Measurements from ENCODE around the gene SCEL. TPM values are rescaled to one million over a fixed set of nuclear protein-coding genes. Genes with fewer than 3 reads are reported as not detected.
A peak's percentile ranks its signal among the peaks of the same experiment; 100 is the strongest.

The SCEL gene
- total and polyA plus RNA-seq, 8 donors, result 0.19 to 76.8 (median 1.0) TPM; not detected in 4

DNA sequence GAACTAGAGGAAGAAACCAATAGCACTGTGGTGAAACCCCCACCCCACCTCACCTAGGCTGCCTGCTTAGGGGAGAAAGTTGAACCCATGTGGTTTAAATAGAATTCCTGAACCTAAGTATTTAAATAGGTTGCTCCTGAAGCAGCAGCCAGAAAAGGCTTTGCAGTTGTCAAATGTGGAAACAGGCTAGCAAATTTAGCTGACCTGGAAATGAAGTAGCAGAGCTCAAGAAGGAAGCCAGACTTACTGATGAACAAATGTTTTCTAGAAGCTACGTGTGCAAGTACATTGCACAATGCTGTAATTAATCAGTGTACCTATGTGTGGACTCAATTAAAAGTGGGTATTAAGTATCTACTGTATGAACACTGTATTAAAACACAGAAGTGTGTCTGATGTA is 61.3 kb downstream of the SCEL start:
- Histone ChIP-seq H3K9me3 (no peaks in the 10 kb centered on the region), H3K4me3 (no peak overlapping the region), H3K27ac (no peak overlapping the region), H3K27me3 (no peaks in the 10 kb centered on the region), H3K36me3 (no peaks in the 10 kb centered on the region), H3K4me1 (no peaks in the 10 kb centered on the region)
- no peak for TF ChIP-seq POLR2AphosphoS5 (IDR thresholded peaks at IDR 0.05)
- TF ChIP-seq EP300 (IDR thresholded peaks at IDR 0.05), result no peak
- TF ChIP-seq, protein P1, sequence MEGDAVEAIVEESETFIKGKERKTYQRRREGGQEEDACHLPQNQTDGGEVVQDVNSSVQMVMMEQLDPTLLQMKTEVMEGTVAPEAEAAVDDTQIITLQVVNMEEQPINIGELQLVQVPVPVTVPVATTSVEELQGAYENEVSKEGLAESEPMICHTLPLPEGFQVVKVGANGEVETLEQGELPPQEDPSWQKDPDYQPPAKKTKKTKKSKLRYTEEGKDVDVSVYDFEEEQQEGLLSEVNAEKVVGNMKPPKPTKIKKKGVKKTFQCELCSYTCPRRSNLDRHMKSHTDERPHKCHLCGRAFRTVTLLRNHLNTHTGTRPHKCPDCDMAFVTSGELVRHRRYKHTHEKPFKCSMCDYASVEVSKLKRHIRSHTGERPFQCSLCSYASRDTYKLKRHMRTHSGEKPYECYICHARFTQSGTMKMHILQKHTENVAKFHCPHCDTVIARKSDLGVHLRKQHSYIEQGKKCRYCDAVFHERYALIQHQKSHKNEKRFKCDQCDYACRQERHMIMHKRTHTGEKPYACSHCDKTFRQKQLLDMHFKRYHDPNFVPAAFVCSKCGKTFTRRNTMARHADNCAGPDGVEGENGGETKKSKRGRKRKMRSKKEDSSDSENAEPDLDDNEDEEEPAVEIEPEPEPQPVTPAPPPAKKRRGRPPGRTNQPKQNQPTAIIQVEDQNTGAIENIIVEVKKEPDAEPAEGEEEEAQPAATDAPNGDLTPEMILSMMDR (IDR thresholded peaks at IDR 0.05), result no peak
- TF ChIP-seq POLR2A (IDR thresholded peaks at IDR 0.05), result no peak
- WGBS, 5 donors, result 61 to 77% (median 73%) methylated on average over 1 of the region's 1 CpG
- no peak for DNase-seq
- intact Hi-C loops (cut with DNase I; ENCODE audit: low total_unique reads), result loop anchor here (10.0 kb wide), 1 partner anchor 158 kb away; no protein-coding TSS in a partner anchor

- Histone ChIP-seq H3K27me3 (no peaks in the 10 kb centered on the region), H3K27ac (no peak overlapping the region), H3K4me3 (no peak overlapping the region), H3K9me3 (no peaks in the 10 kb centered on the region), H3K4me1 (no peaks in the 10 kb centered on the region), H3K36me3 (no peaks in the 10 kb centered on the region)
- no peak for TF ChIP-seq POLR2AphosphoS5 (IDR thresholded peaks at IDR 0.05)
- TF ChIP-seq EP300 (IDR thresholded peaks at IDR 0.05), result no peak
- no peak for TF ChIP-seq POLR2A (IDR thresholded peaks at IDR 0.05)
- TF ChIP-seq, protein P1 (IDR thresholded peaks at IDR 0.05), result no peak
- intact Hi-C loops (cut with DNase I; ENCODE audit: low total_unique reads), result loop anchor here (10.0 kb wide), 1 partner anchor 155 kb away; no protein-coding TSS in a partner anchor
- DNase-seq, result peak in 1 of 2 donors; percentile 12
- WGBS, 5 donors, result 87 to 95% (median 92%) methylated on average over 2 of the region's 2 CpGs
Observed at GRCh38 chr13:77599351-77599750, 63.8 kb downstream of the SCEL start.

- WGBS, 5 donors, result 72 to 87% (median 78%) methylated on average over 2 of the region's 2 CpGs
- no peaks in the 10 kb centered on the region for H3K9me3 ChIP-seq
- H3K4me1 ChIP-seq, result no peaks in the 10 kb centered on the region
- no peak for DNase-seq
- no peaks in the 10 kb centered on the region for H3K27me3 ChIP-seq
- no peak overlapping the region for H3K27ac ChIP-seq
- H3K36me3 ChIP-seq, result no peaks in the 10 kb centered on the region
- TF ChIP-seq, protein P1 (IDR thresholded peaks at IDR 0.05), result no peak
- TF ChIP-seq POLR2A (IDR thresholded peaks at IDR 0.05), result no peak
- no peak for TF ChIP-seq POLR2AphosphoS5 (IDR thresholded peaks at IDR 0.05)
- no peak for TF ChIP-seq EP300 (IDR thresholded peaks at IDR 0.05)
- intact Hi-C loops (cut with DNase I; ENCODE audit: low total_unique reads), result no loop called here
- H3K4me3 ChIP-seq, result no peak overlapping the region
Observed at GRCh38 chr13:77600701-77601100, 65.2 kb downstream of the SCEL start.

DNA sequence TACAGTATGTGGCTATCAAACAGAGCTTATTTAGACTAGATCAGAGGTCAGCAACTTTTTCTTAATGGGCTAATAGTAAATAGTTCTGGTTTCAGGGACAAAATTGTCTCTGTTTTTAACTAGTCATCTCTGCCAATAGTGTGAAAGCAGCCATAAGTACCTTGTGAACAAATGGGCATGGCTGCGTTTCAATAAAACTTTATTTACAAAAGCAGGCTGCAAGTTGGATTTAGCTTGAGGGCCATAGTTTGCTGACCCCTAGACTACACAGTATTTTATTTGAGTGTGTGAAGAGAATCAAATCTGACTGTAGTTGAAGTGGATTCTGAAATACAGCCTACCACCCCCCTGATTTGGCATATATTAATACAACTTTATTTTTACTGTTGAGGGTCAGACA is 75.6 kb downstream of the SCEL start:
- Histone ChIP-seq H3K27ac (no peak overlapping the region), H3K4me1 (no peaks in the 10 kb centered on the region), H3K27me3 (no peaks in the 10 kb centered on the region), H3K4me3 (no peak overlapping the region), H3K9me3 (no peaks in the 10 kb centered on the region), H3K36me3 (no peaks in the 10 kb centered on the region)
- intact Hi-C loops (cut with DNase I; ENCODE audit: low total_unique reads), result no loop called here
- TF ChIP-seq EP300 (IDR thresholded peaks at IDR 0.05), result no peak
- no peak for TF ChIP-seq POLR2A (IDR thresholded peaks at IDR 0.05)
- TF ChIP-seq, protein P1 (IDR thresholded peaks at IDR 0.05), result no peak
- no peak for TF ChIP-seq POLR2AphosphoS5 (IDR thresholded peaks at IDR 0.05)
- 89 to 98% (median 93%) methylated on average over 1 of the region's 1 CpG for WGBS, 5 donors
- DNase-seq, result no peak
